HS-27A (cell line): ENCODE results near the gene ZNF331.

ENCODE experiments used
- DNase-seq: peaks from one replicate; pipeline ENCODE4 v3.0.0-alpha.2; 2012; ENCODE audit warnings: low read depth, missing footprints

The ZNF331 gene

GRCh38 chr19:53571339-53571738, 33.4 kb downstream of the ZNF331 start:
- no peak for DNase-seq

GRCh38 chr19:53576941-53577653, 39.2 kb downstream of the ZNF331 start:
- no peak for DNase-seq

- no peak for DNase-seq
Measured at GRCh38 chr19:53577968-53578367, 40.0 kb downstream of the ZNF331 start.

GRCh38 chr19:53579518-53579917, 41.6 kb downstream of the ZNF331 start:
- no peak for DNase-seq

GRCh38 chr19:53580871-53581835, 43.2 kb downstream of the ZNF331 start:
- no peak for DNase-seq

GRCh38 chr19:53581871-53582279, 43.9 kb downstream of the ZNF331 start:
- no peak for DNase-seq

GRCh38 chr19:53583181-53583580, 45.2 kb downstream of the ZNF331 start:
- DNase-seq: no peak

GRCh38 chr19:53586277-53586691, 48.3 kb downstream of the ZNF331 start:
- no peak for DNase-seq

GRCh38 chr19:53594811-53595509, 57.0 kb downstream of the ZNF331 start:
- no peak for DNase-seq

GRCh38 chr19:53595510-53595867, 57.5 kb downstream of the ZNF331 start:
- DNase-seq: no peak

GRCh38 chr19:53596056-53596455, 58.1 kb downstream of the ZNF331 start:
- no peak for DNase-seq

- no peak for DNase-seq
Measured at GRCh38 chr19:53597023-53597422, 59.1 kb downstream of the ZNF331 start.

GRCh38 chr19:53598361-53598760, 60.4 kb downstream of the ZNF331 start:
- DNase-seq: no peak

GRCh38 chr19:53600217-53600616, 62.3 kb downstream of the ZNF331 start:
- DNase-seq: no peak

- DNase-seq: no peak
Measured at GRCh38 chr19:53606031-53606430, 68.1 kb downstream of the ZNF331 start.

- no peak for DNase-seq
Measured at GRCh38 chr19:53608381-53608780, 70.4 kb downstream of the ZNF331 start.

GRCh38 chr19:53612762-53613526, 75.0 kb downstream of the ZNF331 start:
- no peak for DNase-seq

GRCh38 chr19:53621885-53622740, 84.2 kb downstream of the ZNF331 start:
- no peak for DNase-seq

- DNase-seq: no peak
Measured at GRCh38 chr19:53624771-53625545, 87.0 kb downstream of the ZNF331 start.

- DNase-seq: no peak
Measured at GRCh38 chr19:53626486-53626885, 88.5 kb downstream of the ZNF331 start.
